Activated T-cell treated with anti-CD3 and anti-CD28 coated beads for 24 hours (primary cell): ENCODE data around the gene CLDN22.
"Not testable (repeated sequence)": the region's sequence is repeated elsewhere in the genome, so short reads cannot be mapped to it uniquely, and the experiment has no call there.

Experiments
- DNase-seq: peaks from one replicate; pipeline ENCODE4 v3.0.0-alpha.2; 2020; ENCODE audit warnings: low read depth

The CLDN22 gene

GRCh38 chr4:183347146-183347545, 27.1 kb upstream of the CLDN22 start:
- DNase-seq: no peak

GRCh38 chr4:183345261-183345660, 25.2 kb upstream of the CLDN22 start:
- DNase-seq: no peak

- no peak for DNase-seq
Observed at GRCh38 chr4:183344523-183345255, 24.6 kb upstream of the CLDN22 start.

- DNase-seq: no peak
Observed at GRCh38 chr4:183343730-183344129, 23.7 kb upstream of the CLDN22 start.

- no peak for DNase-seq
Observed at GRCh38 chr4:183342541-183343533, 22.8 kb upstream of the CLDN22 start.

GRCh38 chr4:183337833-183338232, 17.8 kb upstream of the CLDN22 start:
- DNase-seq: no peak

GRCh38 chr4:183337349-183337748, 17.3 kb upstream of the CLDN22 start:
- DNase-seq: no peak

- no peak for DNase-seq
Observed at GRCh38 chr4:183335369-183335940, 15.4 kb upstream of the CLDN22 start.

- DNase-seq: no peak
Observed at GRCh38 chr4:183333983-183334382, 13.9 kb upstream of the CLDN22 start.

- no peak for DNase-seq
Observed at GRCh38 chr4:183333202-183333601, 13.1 kb upstream of the CLDN22 start.

GRCh38 chr4:183332447-183332846, 12.4 kb upstream of the CLDN22 start:
- no peak for DNase-seq

GRCh38 chr4:183330841-183331240, 10.8 kb upstream of the CLDN22 start:
- no peak for DNase-seq

- DNase-seq: no peak
Observed at GRCh38 chr4:183329954-183330742, 10.1 kb upstream of the CLDN22 start.

- DNase-seq: no peak
Observed at GRCh38 chr4:183329244-183329643, 9.2 kb upstream of the CLDN22 start.

GRCh38 chr4:183328832-183329231, 8.8 kb upstream of the CLDN22 start:
- no peak for DNase-seq

GRCh38 chr4:183327827-183328226, 7.8 kb upstream of the CLDN22 start:
- DNase-seq: no peak

GRCh38 chr4:183326853-183327252, 6.8 kb upstream of the CLDN22 start:
- DNase-seq: no peak

- not testable (repeated sequence) for DNase-seq
Observed at GRCh38 chr4:183326387-183326786, 6.3 kb upstream of the CLDN22 start.

GRCh38 chr4:183324619-183325018, 4.5 kb upstream of the CLDN22 start:
- DNase-seq: no peak

- DNase-seq: not testable (repeated sequence)
Observed at GRCh38 chr4:183324056-183324455, 4.0 kb upstream of the CLDN22 start.

- DNase-seq: no peak
Observed at GRCh38 chr4:183323295-183323694, 3.2 kb upstream of the CLDN22 start.

GRCh38 chr4:183322326-183322725, 2.2 kb upstream of the CLDN22 start, which contains the start of gene CLDN24:
CLDN24 (minus strand) TSS chr4:183322426; CDS start chr4:183322426, 0 bp downstream.
- DNase-seq: no peak
